AG08395 (cell line): Measurements from ENCODE around the gene LRRC42.

ENCODE experiments used
- DNase-seq: peaks from one replicate; pipeline ENCODE4 v3.0.0; 2012; ENCODE audit warnings: mixed read lengths, low spot score

Gene LRRC42

GRCh38 chr1:54004481-54005049 lies 58.4 kb downstream of the LRRC42 start:
- no peak for DNase-seq

- peak; percentile 0 for DNase-seq
Measured at GRCh38 chr1:54006508-54006907, 60.4 kb downstream of the LRRC42 start.

- peak; percentile 0 for DNase-seq
Measured at GRCh38 chr1:54007613-54008012, 61.5 kb downstream of the LRRC42 start.

- no peak for DNase-seq
Measured at GRCh38 chr1:54008876-54009275, 62.7 kb downstream of the LRRC42 start.

- peak; percentile 1 for DNase-seq
Measured at GRCh38 chr1:54009406-54009805, 63.3 kb downstream of the LRRC42 start.

GRCh38 chr1:54010415-54011117 lies 64.4 kb downstream of the LRRC42 start:
- DNase-seq: peak; percentile 1

- DNase-seq: no peak
Measured at GRCh38 chr1:54011316-54012007, 65.3 kb downstream of the LRRC42 start.

- DNase-seq: no peak
Measured at GRCh38 chr1:54012008-54012325, 65.8 kb downstream of the LRRC42 start.

GRCh38 chr1:54012863-54013262 lies 66.7 kb downstream of the LRRC42 start:
- no peak for DNase-seq

- no peak for DNase-seq
Measured at GRCh38 chr1:54013393-54014008, 67.4 kb downstream of the LRRC42 start.

GRCh38 chr1:54014009-54014629 lies 68.0 kb downstream of the LRRC42 start:
- DNase-seq: no peak

- peak; percentile 61 for DNase-seq
Measured at GRCh38 chr1:54016343-54017282, 70.5 kb downstream of the LRRC42 start.
